ENCODE measurements around the gene SPI1.
A peak's percentile ranks its signal among the peaks of the same experiment; 100 is the strongest.

Gene SPI1

DNA sequence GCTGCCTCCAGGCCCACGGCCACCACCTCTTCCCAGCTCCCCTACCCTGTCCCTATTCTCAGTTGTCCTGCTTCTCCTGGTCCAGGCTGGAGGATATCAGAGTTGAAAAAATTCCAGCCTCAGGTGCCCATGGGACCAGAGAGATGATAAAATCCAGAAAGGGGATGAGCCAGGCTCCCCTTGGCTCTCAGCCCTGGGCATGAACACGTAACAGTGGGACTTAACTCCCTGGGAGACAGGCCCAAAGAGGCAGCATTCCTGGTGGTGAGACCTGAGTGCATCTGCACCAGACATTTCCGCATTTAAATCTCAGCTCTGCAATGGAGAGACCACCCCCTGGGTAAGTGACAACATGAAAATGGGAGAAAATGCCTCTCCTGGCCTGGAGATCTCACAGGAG is 19.7 kb upstream of the SPI1 start:
- no peak for TF ChIP-seq GATA1 (IDR thresholded peaks at IDR 0.05; ENCODE audit: low read depth, low read length)
- TF ChIP-seq POLR2A (IDR thresholded peaks at IDR 0.05; ENCODE audit: low read length), result no peak
- DNase-seq, result no peak

GRCh38 chr11:47396049-47396320 is 17.6 kb upstream of the SPI1 start:
- no peak for DNase-seq
- TF ChIP-seq GATA1 (IDR thresholded peaks at IDR 0.05; ENCODE audit: low read depth, low read length) (no peak), POLR2A (IDR thresholded peaks at IDR 0.05; ENCODE audit: low read length) (no peak)

DNA sequence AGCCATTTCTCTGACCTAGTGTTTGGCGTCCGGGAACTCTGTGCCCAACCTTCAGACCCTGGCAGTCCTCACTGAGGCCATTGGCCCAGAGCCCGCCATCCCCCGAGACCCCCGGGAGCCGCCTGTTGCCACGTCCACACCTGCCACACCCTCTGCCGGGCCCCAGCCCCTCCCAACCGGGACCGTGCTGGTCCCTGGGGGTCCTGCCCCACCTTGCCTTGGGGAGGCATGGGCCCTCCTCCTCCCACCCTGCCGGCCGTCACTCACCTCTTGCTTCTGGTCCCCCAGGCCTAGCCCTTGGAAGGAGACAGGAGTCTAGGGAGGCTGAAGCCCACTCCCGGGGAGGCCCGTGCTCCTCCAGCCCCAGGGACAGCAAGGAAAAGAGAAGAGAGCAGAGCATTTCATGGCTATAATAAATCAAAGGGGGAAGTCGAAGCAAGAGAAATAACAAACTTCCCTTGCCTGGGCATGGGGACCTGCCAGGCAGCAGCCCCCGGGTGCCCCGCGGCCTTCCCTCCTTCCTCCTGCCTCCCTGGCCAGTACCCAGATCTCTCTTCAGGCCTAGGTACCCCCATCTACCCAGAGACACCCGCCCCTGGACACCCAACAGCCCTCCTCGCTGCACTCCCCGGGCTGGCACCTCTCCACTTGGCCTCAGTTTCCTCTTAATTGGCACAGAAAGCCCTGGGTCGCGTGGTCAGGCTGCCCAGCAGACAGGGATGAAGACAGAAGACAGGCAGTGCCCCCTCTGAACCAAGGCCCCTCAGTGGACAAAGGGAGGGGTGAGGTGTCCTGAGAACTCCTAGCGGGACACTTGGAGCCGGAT is 17.1 kb upstream of the SPI1 start:
- TF ChIP-seq GATA1 (IDR thresholded peaks at IDR 0.05; ENCODE audit: low read depth, low read length) (no peak), POLR2A (IDR thresholded peaks at IDR 0.05; ENCODE audit: low read length) (no peak)
- no peak for DNase-seq

DNA sequence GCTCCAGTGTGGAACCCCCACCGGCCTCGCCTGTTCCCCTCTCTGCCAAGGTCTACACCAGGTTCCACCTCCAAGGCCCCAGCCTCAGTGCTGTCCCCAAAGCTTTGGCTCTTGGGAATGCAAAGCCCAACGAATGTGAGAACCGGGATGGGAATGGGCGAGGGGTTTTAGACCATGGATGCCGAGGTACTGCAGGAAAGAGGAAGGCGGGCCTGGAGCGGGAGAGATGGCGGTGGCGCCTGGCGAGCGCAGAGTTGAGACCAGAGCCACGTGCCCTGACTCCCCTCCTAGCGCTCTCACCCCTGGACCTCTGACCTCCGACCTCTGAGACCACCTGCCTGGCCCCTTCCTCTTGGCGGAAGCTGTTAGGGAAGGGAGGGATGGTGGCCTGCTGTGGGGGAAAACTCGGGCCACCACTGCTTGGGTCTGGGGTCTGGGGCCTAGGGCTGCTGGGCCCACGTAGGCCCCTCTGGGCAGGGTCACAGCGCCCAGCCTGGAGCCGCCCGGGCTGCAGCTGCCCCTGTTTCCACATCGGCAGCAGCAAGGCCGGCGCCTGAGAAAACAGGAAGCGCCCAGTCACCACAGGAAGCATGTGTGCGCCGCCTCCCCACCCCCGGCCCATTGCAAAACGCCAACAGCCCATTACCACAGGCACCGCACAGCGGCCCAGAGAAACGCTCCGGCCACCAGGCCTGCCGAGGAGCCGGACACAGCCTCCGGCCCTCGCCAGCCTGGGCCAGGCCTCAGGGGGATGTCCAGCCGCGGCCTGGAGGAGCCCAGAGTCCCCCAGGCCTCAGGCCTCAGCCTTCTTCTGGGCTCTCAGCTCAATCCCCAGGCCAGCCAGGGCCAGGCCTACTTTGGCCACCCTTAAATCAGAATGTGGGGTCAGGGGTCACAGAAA is 16.2 kb upstream of the SPI1 start:
- TF ChIP-seq POLR2A (IDR thresholded peaks at IDR 0.05; ENCODE audit: low read length), result no peak
- TF ChIP-seq GATA1 (IDR thresholded peaks at IDR 0.05; ENCODE audit: low read depth, low read length), result no peak
- peak; percentile 21 to 39 for DNase-seq

DNA sequence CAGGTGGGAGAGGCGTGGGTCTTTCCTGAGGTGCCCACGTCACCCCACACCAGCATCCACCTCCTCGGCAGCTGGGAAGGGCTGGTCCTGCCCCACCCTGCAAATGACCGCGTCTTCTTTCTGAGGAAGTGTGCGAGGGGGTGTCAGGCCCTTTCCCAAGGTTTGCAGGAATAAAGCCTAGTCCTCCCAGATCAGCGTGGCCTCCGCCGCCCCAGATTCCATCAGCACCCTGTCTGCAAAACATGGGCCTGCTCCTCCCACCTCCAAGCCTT is 15.6 kb upstream of the SPI1 start:
- TF ChIP-seq POLR2A (IDR thresholded peaks at IDR 0.05; ENCODE audit: low read length) (no peak), GATA1 (IDR thresholded peaks at IDR 0.05; ENCODE audit: low read depth, low read length) (no peak)
- DNase-seq, result no peak

DNA sequence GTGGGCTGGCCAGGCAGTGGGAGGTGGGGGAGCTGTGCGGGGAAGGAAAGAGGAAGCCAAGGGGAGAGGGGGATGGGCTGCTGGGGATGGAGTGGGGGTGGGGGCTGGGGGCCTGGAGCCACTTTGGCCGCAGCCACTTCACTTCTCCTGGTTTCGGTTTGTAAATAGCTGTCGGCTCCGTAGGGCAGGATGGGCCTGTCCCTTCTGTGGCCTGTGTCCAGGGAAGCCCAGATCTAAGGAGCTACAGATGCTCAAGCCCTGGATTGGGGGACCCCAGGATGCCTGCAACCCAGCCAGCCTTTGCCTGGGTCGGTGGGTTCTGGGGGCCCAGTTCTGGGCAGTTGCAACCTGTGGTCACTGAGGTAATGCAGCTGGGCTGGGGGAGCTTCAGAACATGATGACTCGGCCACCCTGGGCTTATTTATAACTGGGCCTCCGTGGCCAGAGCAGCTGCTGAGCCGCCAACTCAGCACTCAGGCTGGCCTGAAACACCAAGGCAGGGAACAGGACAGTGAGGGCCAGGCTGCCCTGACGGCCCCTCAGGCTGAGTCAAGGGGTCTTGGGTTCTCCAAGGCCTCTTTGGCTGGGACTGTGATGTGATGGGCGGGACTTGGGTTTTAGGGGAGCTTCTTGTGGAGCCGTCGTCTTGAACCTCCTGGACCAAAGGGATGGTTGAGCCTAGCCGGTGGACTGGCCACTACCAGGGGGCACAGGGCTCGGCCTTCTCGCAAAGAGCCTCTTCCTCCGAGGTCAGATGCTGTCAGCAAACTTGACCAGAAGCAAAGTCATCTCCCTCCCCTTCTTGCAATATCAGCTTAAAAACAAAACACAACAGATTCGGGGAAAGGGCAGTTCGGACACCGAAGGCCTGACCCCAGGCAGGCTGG is 15.1 kb upstream of the SPI1 start:
- no peak for DNase-seq
- TF ChIP-seq GATA1 (IDR thresholded peaks at IDR 0.05; ENCODE audit: low read depth, low read length) (no peak), POLR2A (IDR thresholded peaks at IDR 0.05; ENCODE audit: low read length) (no peak)

GRCh38 chr11:47392546-47393162 is 14.3 kb upstream of the SPI1 start:
- no peak for DNase-seq
- TF ChIP-seq POLR2A (IDR thresholded peaks at IDR 0.05; ENCODE audit: low read length), result no peak
- no peak for TF ChIP-seq GATA1 (IDR thresholded peaks at IDR 0.05; ENCODE audit: low read depth, low read length)

- TF ChIP-seq GATA1 (IDR thresholded peaks at IDR 0.05; ENCODE audit: low read depth, low read length) (no peak), POLR2A (IDR thresholded peaks at IDR 0.05; ENCODE audit: low read length) (no peak)
- no peak for DNase-seq
Measured at GRCh38 chr11:47391711-47392432, 13.5 kb upstream of the SPI1 start.

GRCh38 chr11:47391077-47391583 is 12.8 kb upstream of the SPI1 start:
- DNase-seq, result no peak
- TF ChIP-seq GATA1 (IDR thresholded peaks at IDR 0.05; ENCODE audit: low read depth, low read length), result no peak
- TF ChIP-seq POLR2A (IDR thresholded peaks at IDR 0.05; ENCODE audit: low read length), result no peak

- no peak for DNase-seq
- TF ChIP-seq POLR2A (IDR thresholded peaks at IDR 0.05; ENCODE audit: low read length) (no peak), GATA1 (IDR thresholded peaks at IDR 0.05; ENCODE audit: low read depth, low read length) (no peak)
Measured at GRCh38 chr11:47390422-47390760, 12.0 kb upstream of the SPI1 start.

GRCh38 chr11:47389577-47390421 is 11.5 kb upstream of the SPI1 start:
- DNase-seq, result no peak
- TF ChIP-seq GATA1 (IDR thresholded peaks at IDR 0.05; ENCODE audit: low read depth, low read length), result no peak
- TF ChIP-seq POLR2A (IDR thresholded peaks at IDR 0.05; ENCODE audit: low read length), result no peak
